ENCODE data around the gene MECR.

Gene MECR

GRCh38 chr1:29221296-29221695 lies 9.4 kb downstream of the MECR start:
- H3K4me3 ChIP-seq (replicated peaks; ENCODE audit: low read depth, low read length), result no peak overlapping the region
- no peak for DNase-seq (ENCODE audit: low read depth)
- no peak for TF ChIP-seq CTCF (IDR thresholded peaks at IDR 0.05; ENCODE audit: low read length, missing control alignments)

- H3K4me3 ChIP-seq (replicated peaks; ENCODE audit: low read depth, low read length), result no peak overlapping the region
- peak; percentile 29 for DNase-seq (ENCODE audit: low read depth)
- no peak for TF ChIP-seq CTCF (IDR thresholded peaks at IDR 0.05; ENCODE audit: low read length, missing control alignments)
Observed at GRCh38 chr1:29218223-29218622, 12.5 kb downstream of the MECR start.

GRCh38 chr1:29217633-29218032 lies 13.1 kb downstream of the MECR start:
- no peak for DNase-seq (ENCODE audit: low read depth)
- no peak overlapping the region for H3K4me3 ChIP-seq (replicated peaks; ENCODE audit: low read depth, low read length)
- no peak for TF ChIP-seq CTCF (IDR thresholded peaks at IDR 0.05; ENCODE audit: low read length, missing control alignments)

- no peak for TF ChIP-seq CTCF (IDR thresholded peaks at IDR 0.05; ENCODE audit: low read length, missing control alignments)
- no peak overlapping the region for H3K4me3 ChIP-seq (replicated peaks; ENCODE audit: low read depth, low read length)
- no peak for DNase-seq (ENCODE audit: low read depth)
Observed at GRCh38 chr1:29213055-29213454, 17.7 kb downstream of the MECR start.

GRCh38 chr1:29211086-29212030 lies 19.4 kb downstream of the MECR start:
- TF ChIP-seq CTCF (IDR thresholded peaks at IDR 0.05; ENCODE audit: low read length, missing control alignments), result no peak
- no peak overlapping the region for H3K4me3 ChIP-seq (replicated peaks; ENCODE audit: low read depth, low read length)
- DNase-seq (ENCODE audit: low read depth), result no peak

GRCh38 chr1:29210278-29211085 lies 20.3 kb downstream of the MECR start:
- DNase-seq (ENCODE audit: low read depth), result no peak
- no peak overlapping the region for H3K4me3 ChIP-seq (replicated peaks; ENCODE audit: low read depth, low read length)
- TF ChIP-seq CTCF (IDR thresholded peaks at IDR 0.05; ENCODE audit: low read length, missing control alignments), result no peak
